Epithelial cell of proximal tubule (primary cell): Measurements from ENCODE around the gene STUB1. TPM values are rescaled to one million over a fixed set of nuclear protein-coding genes. Genes with fewer than 3 reads are reported as not detected.

ENCODE experiments used
- DNase-seq: peaks from one replicate; pipeline ENCODE4 v3.0.0-alpha.2; 2011; ENCODE audit warnings: low read depth
- H3K4me3 ChIP-seq: 2 replicates; pipeline ENCODE4 v1.5.1; 2011; ENCODE audit warnings: low read depth, mild to moderate bottlenecking, low read length
- total RNA-seq: library from RNA; depleted of rRNA; stranded (reverse); fragments of >200 nt; gene quantifications from 2 replicates; pipeline ENCODE4 v1.2.3, GENCODE V29; 2015
- TF ChIP-seq, protein P1 (sequence below): conservative IDR thresholded peaks from 2 replicates; pipeline ENCODE4 v1.5.1; 2012; ENCODE audit warnings: low read depth, mild to moderate bottlenecking, low read length

The STUB1 gene
- total RNA-seq, 1 donor from 2014 or later, result 158 TPM

DNA sequence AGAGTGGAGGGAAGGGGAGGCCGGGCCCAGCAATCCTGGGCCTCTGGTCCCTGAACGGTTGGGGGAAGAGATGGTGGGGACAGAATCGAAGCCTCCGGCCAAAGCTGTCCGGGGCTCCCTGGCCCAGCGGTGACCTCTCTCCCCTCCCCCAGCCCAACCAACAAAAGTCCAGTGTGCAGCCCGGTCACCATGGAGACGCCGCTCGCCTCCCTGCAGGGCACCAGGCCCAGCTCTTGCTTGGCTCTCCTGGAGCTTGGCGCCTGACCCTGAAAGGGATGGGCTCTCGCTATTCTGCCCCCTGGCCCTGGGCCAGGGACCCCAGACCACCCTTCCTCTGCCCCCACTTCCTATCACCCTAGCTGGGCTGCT lies 36.0 kb downstream of the STUB1 start:
- peak overlapping the region; percentile 69 for H3K4me3 ChIP-seq
- no peak for DNase-seq
- TF ChIP-seq, protein P1, sequence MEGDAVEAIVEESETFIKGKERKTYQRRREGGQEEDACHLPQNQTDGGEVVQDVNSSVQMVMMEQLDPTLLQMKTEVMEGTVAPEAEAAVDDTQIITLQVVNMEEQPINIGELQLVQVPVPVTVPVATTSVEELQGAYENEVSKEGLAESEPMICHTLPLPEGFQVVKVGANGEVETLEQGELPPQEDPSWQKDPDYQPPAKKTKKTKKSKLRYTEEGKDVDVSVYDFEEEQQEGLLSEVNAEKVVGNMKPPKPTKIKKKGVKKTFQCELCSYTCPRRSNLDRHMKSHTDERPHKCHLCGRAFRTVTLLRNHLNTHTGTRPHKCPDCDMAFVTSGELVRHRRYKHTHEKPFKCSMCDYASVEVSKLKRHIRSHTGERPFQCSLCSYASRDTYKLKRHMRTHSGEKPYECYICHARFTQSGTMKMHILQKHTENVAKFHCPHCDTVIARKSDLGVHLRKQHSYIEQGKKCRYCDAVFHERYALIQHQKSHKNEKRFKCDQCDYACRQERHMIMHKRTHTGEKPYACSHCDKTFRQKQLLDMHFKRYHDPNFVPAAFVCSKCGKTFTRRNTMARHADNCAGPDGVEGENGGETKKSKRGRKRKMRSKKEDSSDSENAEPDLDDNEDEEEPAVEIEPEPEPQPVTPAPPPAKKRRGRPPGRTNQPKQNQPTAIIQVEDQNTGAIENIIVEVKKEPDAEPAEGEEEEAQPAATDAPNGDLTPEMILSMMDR, result no peak

DNA sequence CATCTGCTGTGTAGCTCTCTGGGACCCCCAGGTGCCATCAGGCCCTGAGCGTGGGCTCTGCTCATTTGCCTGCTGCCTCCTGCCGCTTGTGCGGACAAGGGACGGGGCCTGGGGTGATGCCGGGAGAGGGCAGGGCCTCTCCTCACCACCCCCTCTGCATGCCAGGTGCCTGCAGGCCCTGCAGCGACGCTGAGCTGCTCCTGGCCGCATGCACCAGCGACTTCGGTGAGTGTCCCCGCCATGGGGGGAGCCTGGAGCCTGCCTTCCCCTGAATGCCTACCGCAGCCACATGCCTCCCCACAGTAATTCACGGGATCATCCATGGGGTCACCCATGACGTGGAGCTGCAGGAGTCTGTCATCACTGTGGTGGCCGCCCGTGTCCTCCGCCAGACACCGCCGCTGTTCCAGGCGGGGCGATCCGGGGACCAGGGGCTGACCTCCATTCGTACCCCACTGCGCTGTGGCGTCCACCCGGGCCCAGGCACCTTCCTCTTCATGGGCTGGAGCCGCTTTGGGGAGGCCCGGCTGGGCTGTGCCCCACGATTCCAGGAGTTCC lies 36.6 kb downstream of the STUB1 start:
- TF ChIP-seq, protein P1, result no peak
- no peak for DNase-seq
- H3K4me3 ChIP-seq, result no peak overlapping the region

DNA sequence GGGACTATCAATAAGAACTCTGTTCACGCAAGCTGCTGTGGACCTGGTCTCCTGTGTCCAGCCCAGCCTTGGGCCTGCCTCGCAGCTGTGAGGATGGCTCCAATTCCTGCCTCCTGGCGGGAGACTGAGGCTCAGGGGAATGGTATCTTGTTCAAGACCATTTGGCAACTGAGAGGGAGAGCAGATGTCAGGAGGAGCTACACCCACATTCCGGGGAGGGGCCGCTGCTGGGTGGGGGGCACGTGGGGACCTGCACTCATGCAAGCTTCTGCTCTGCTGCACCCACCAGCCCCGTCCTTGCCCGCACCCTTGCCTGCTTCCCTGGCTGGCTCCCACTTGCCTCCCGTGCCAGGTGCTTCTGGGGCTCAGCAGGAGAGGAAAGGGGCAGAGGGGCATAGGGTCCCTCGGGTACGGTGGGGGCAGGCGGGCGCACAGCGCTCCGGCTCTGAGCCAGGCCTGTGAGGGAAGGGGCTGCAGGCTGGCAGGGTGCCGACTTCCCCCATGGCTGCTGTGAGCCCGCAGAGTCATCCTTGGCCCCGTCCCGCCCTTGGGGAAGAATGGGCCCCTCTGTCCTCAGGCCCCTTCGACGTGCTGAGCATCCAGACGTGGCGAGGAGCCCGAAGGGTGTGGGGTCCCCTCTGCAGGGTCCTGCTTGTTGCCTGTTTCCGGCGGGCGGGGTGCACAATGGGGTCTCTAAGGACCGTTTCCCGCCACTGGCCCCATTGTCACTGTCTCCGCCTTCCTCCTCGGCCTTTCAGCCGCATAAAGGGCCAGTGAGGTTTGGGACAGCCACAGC lies 37.4 kb downstream of the STUB1 start:
- H3K4me3 ChIP-seq, result no peak overlapping the region
- no peak for DNase-seq
- TF ChIP-seq, protein P1, result no peak

DNA sequence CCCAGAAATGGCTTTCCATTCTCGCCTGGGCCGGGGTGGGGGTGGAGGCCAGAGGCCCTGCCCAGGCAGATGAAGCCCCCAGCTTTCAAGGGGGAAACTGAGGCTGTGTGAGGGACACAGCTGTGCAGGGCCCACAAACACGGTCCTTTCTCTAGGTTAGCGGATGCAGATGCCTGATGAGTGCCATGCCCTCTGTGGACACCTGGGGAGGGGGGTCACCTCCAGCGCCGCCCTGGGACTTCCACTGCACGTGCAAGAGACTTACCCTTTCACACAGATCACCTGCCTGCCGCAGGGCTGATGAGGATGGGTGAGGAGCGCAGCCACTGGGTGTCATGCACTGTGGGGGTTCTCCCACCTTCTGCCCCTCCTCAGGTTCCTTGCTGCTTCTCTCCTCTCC lies 38.2 kb downstream of the STUB1 start:
- TF ChIP-seq, protein P1, result no peak
- H3K4me3 ChIP-seq, result no peak overlapping the region

DNA sequence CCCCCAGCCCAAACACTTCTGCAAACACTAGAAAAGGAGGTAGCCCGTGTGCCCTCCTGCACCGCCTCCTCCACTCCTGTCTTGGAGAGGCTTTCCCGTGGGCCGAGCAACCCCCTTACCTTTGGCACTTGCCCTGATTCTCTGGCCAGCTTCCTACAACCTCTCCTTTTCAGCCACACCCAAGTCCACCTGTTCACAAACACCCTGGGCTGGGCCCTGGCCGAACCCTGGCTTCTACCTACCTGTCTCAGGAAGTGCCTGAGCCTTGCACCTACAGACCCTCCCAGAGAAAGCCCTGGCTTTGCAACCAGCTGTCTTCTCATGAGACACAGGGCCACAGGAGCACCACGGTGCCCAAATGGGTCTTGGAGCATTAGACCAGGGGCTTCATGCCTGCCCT lies 38.7 kb downstream of the STUB1 start:
- TF ChIP-seq, protein P1, result no peak
- DNase-seq, result no peak
- H3K4me3 ChIP-seq, result no peak overlapping the region

More for the DNA sequence above, 38.2 kb downstream of the STUB1 start:
- no peak for DNase-seq

DNA sequence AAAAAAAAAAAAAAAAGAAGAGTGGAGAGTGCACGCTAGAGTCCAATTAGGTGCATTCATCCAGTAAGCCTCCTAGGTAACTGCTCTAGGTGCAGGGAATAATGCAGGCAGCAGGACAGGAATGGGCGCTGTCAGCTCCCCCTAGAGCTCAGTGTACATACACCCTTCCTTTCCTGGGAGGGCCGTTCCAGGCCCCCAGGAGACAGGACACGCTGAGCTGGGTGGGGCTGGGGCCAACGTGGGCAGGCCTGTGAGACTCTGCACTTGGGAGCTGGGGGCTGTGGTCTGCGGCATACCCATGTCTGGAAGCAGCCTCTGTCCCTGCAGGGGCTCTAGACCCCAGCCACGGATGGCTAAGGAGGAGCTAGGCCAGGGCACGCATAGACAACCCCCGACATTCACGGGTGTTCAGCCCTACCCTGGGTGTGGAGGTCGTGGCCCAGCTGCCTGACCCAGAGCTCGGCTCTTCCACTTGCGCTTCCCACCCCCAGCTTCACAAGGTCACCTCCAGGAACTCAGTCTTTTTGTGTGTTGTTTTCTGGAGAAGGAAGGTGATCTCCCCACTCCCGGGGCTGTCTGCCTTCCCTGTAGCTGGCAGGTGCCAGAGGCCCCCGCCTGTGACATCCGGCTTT lies 39.7 kb downstream of the STUB1 start:
- no peak for DNase-seq
- TF ChIP-seq, protein P1, result peak; percentile 40
- peak overlapping the region; percentile 88 for H3K4me3 ChIP-seq
